Measurements from ENCODE around the gene F8.

DNA sequence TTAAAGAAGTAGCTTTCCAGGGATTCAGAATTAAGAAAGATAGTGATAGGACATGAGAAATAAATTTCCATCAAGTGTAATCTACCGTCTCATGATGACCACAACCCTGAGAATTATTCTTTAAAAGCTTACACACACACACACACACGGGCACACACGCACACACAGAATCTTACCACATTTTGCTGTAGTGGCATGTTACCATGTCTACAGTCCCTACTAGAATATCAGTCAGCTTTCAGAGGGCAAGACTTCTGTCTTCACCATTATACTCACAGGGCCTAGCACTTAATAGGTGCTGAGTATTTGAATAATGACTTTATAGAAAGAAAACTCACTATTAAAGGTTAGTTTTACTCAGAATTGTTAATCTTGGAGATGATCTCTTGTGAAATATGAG lies 33.0 kb upstream of the F8 start:
- no peak for TF ChIP-seq POLR2A (IDR thresholded peaks at IDR 0.05)
- TF ChIP-seq, protein P1, sequence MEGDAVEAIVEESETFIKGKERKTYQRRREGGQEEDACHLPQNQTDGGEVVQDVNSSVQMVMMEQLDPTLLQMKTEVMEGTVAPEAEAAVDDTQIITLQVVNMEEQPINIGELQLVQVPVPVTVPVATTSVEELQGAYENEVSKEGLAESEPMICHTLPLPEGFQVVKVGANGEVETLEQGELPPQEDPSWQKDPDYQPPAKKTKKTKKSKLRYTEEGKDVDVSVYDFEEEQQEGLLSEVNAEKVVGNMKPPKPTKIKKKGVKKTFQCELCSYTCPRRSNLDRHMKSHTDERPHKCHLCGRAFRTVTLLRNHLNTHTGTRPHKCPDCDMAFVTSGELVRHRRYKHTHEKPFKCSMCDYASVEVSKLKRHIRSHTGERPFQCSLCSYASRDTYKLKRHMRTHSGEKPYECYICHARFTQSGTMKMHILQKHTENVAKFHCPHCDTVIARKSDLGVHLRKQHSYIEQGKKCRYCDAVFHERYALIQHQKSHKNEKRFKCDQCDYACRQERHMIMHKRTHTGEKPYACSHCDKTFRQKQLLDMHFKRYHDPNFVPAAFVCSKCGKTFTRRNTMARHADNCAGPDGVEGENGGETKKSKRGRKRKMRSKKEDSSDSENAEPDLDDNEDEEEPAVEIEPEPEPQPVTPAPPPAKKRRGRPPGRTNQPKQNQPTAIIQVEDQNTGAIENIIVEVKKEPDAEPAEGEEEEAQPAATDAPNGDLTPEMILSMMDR (IDR thresholded peaks at IDR 0.05) = no peak
